GM23338 (cell line): Measurements from ENCODE around the gene DLL4. TPM values are rescaled to one million over a fixed set of nuclear protein-coding genes. Genes with fewer than 3 reads are reported as not detected.

Experiments
- ATAC-seq: fragments of 200-7000 bp; cut with Tn5 transposase; 3 replicates; pipeline ENCODE4 v1.9.1; 2020
- DNase-seq: peaks from one replicate; pipeline ENCODE4 v3.0.0-alpha.2; 2015; ENCODE audit warnings: low spot score
- H2AFZ ChIP-seq: fragments of 200-600 bp; sonication (generic); 2 replicates; pipeline ENCODE4 v1.8.0; 2016; ENCODE audit warnings: antibody characterized with exemption, mild to moderate bottlenecking, moderate library complexity
- H3F3A ChIP-seq: fragments of 200-600 bp; sonication (generic); replicated peaks from 2 replicates; pipeline ENCODE4 v1.8.0; 2017; ENCODE audit warnings: antibody characterized with exemption, mixed run types, low read depth
- H3K27ac ChIP-seq: fragments of 200-600 bp; sonication (generic); 2 replicates; pipeline ENCODE4 v1.6.1; 2016; ENCODE audit warnings: low read depth
- H3K27me3 ChIP-seq: fragments of 200-600 bp; sonication (generic); 2 replicates; pipeline ENCODE4 v1.8.0; 2016; ENCODE audit warnings: mild to moderate bottlenecking, mixed run types, moderate library complexity; ENCODE audit not compliant: insufficient read depth
- H3K36me3 ChIP-seq: fragments of 200-600 bp; sonication (generic); 2 replicates; pipeline ENCODE4 v1.8.0; 2016; ENCODE audit warnings: mild to moderate bottlenecking; ENCODE audit not compliant: insufficient read depth
- H3K4me1 ChIP-seq: fragments of 200-600 bp; sonication (generic); 2 replicates; pipeline ENCODE4 v1.8.0; 2016; ENCODE audit warnings: mild to moderate bottlenecking, moderate library complexity; ENCODE audit not compliant: insufficient read depth
- H3K4me2 ChIP-seq: fragments of 200-600 bp; sonication (generic); 2 replicates; pipeline ENCODE4 v1.7.1; 2017; ENCODE audit warnings: mixed run types
- H3K4me3 ChIP-seq: fragments of 200-600 bp; sonication (generic); 2 replicates; pipeline ENCODE4 v1.6.1; 2016; ENCODE audit warnings: mixed run types
- H3K79me2 ChIP-seq: fragments of 200-600 bp; sonication (generic); replicated peaks from 2 replicates; pipeline ENCODE4 v1.8.0; 2017; ENCODE audit warnings: mild to moderate bottlenecking; ENCODE audit not compliant: insufficient read depth
- H3K9me2 ChIP-seq: fragments of 200-600 bp; sonication (generic); 2 replicates; pipeline ENCODE4 v1.8.0; 2017; ENCODE audit not compliant: insufficient read depth
- H4K20me1 ChIP-seq: fragments of 200-600 bp; sonication (generic); replicated peaks from 2 replicates; pipeline ENCODE4 v1.8.0; 2017; ENCODE audit warnings: mild to moderate bottlenecking; ENCODE audit not compliant: insufficient read depth
- H3K27ac Mint-ChIP-seq: 2 replicates; pipeline ENCODE4 v1.8.0; 2020; ENCODE audit warnings: inconsistent platforms, mild to moderate bottlenecking, moderate library complexity, mixed read lengths
- H3K27me3 Mint-ChIP-seq: 3 replicates; pipeline ENCODE4 v1.8.0; 2022; ENCODE audit warnings: low read depth, mild to moderate bottlenecking, moderate library complexity, mixed read lengths, inconsistent platforms; ENCODE audit not compliant: insufficient read depth, poor library complexity
- H3K36me3 Mint-ChIP-seq: 3 replicates; pipeline ENCODE4 v1.8.0; 2021; ENCODE audit warnings: low read depth, mild to moderate bottlenecking, inconsistent platforms, moderate library complexity, mixed read lengths
- H3K4me1 Mint-ChIP-seq: 3 replicates; pipeline ENCODE4 v1.8.0; 2020; ENCODE audit warnings: mild to moderate bottlenecking, inconsistent platforms, mixed read lengths
- H3K4me3 Mint-ChIP-seq: 3 replicates; pipeline ENCODE4 v1.8.0; 2021; ENCODE audit warnings: moderate library complexity, mild to moderate bottlenecking, inconsistent platforms, mixed read lengths
- H3K9me3 Mint-ChIP-seq: 3 replicates; pipeline ENCODE4 v1.8.0; 2020; ENCODE audit warnings: moderate library complexity, mild to moderate bottlenecking, inconsistent platforms, mixed read lengths
- CREB1 ChIP-seq: fragments of 250-450 bp; sonication (Bioruptor Pico); IDR thresholded peaks from 2 replicates; pipeline ENCODE4 v1.5.0; 2020; ENCODE audit warnings: low read depth, mild to moderate bottlenecking, moderate library complexity
- EZH2 ChIP-seq: fragments of 200-600 bp; sonication (generic); IDR thresholded peaks from one replicate; pipeline ENCODE4 v1.8.0; 2017; ENCODE audit warnings: antibody characterized with exemption, mild to moderate bottlenecking, low read depth; ENCODE audit not compliant: unreplicated experiment
- EZH2phosphoT487 ChIP-seq: fragments of 200-600 bp; sonication (generic); IDR thresholded peaks from one replicate; pipeline ENCODE4 v1.8.1; 2018; ENCODE audit warnings: antibody characterized with exemption; ENCODE audit not compliant: unreplicated experiment
- JUNB ChIP-seq: IDR thresholded peaks from one replicate; pipeline ENCODE4 v1.6.1; 2016; ENCODE audit warnings: antibody characterized with exemption; ENCODE audit not compliant: unreplicated experiment
- NANOG ChIP-seq: IDR thresholded peaks from 2 replicates; pipeline ENCODE4 v1.6.1; 2016; ENCODE audit warnings: antibody characterized with exemption, borderline replicate concordance
- POLR2AphosphoS5 ChIP-seq: IDR thresholded peaks from 2 replicates; pipeline ENCODE4 v1.6.1; 2016; ENCODE audit warnings: antibody characterized with exemption, low read depth
- STAT1 ChIP-seq: IDR thresholded peaks from one replicate; pipeline ENCODE4 v1.6.1; 2016; ENCODE audit warnings: antibody characterized with exemption; ENCODE audit not compliant: unreplicated experiment
- ZNF114 ChIP-seq: fragments of 250-450 bp; sonication (Bioruptor Pico); IDR thresholded peaks from 2 replicates; pipeline ENCODE4 v1.5.0; 2020; ENCODE audit warnings: mild to moderate bottlenecking, moderate library complexity
- ZNF331 ChIP-seq: fragments of 250-450 bp; sonication (Bioruptor Pico); IDR thresholded peaks from 2 replicates; pipeline ENCODE4 v1.5.0; 2020; ENCODE audit warnings: low read depth, mild to moderate bottlenecking, moderate library complexity
- polyA plus RNA-seq: library from polyadenylated mRNA; unstranded; fragments of >200 nt; fragmentation: Nextera tagmentation; extraction: Ambion mirVana; gene quantifications from 2 replicates; pipeline ENCODE4 v1.2.1, GENCODE V29; 2016
- total RNA-seq: library from RNA; depleted of rRNA; stranded (reverse); fragments of >200 nt; shearing (Covaris generic); gene quantifications from 2 replicates; pipeline ENCODE4 v1.2.3, GENCODE V29; 2014
- TF ChIP-seq, protein P1 (sequence below): IDR thresholded peaks from one replicate; pipeline ENCODE4 v1.6.1; 2018; ENCODE audit warnings: antibody characterized with exemption; ENCODE audit not compliant: unreplicated experiment
- TF ChIP-seq, protein P2 (sequence below): fragments of 250-450 bp; sonication (Bioruptor Pico); IDR thresholded peaks from 2 replicates; pipeline ENCODE4 v1.5.0; 2020; ENCODE audit warnings: mild to moderate bottlenecking, moderate library complexity
- TF ChIP-seq, protein P3 (sequence below): IDR thresholded peaks from 2 replicates; pipeline ENCODE4 v1.6.1; 2016; ENCODE audit warnings: antibody characterized with exemption
- TF ChIP-seq, protein P4 (sequence below), 2 experiments: fragments of 200-600 bp in 1 of 2; sonication (generic) in 1 of 2; conservative IDR thresholded peaks; 2 replicates each; pipeline versions ENCODE4 v1.5.1 to v1.6.1; 2016 to 2017; ENCODE audit warnings: antibody characterized with exemption in 2 of 2, low read depth in 2 of 2, mild to moderate bottlenecking in 2 of 2, moderate library complexity in 1 of 2

The DLL4 gene
- total and polyA plus RNA-seq, 2 experiments from 2014 or later, result 0.31 to 0.99 TPM

DNA sequence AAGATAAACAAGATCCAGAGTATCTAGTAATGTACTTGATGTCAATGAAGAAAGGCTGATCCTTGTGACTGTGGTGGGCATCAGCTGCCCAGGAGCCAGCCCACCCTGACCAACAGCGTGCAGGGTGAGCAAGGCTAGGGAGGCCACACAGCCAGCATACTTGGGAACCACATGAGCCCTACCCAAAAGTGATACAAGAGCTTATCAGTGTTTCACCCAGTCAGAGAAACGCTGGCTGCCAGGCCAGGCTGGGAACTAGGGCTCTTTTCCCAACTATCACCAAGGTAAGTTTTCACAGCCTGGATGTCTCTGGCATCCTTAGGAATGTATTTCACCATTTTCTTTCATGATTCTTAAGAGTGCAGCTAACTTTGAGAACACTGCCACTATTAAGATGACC, 49.0 kb downstream of the DLL4 start:
- no peaks in the 10 kb centered on the region; the same call in 1 of the 2 replicates for H4K20me1 ChIP-seq
- H3K27ac Mint-ChIP-seq, result no peak overlapping the region
- H3K9me3 Mint-ChIP-seq, result no peaks in the 10 kb centered on the region; the same call in 2 of the 3 replicates
- H3K4me1 Mint-ChIP-seq, result no peaks in the 10 kb centered on the region
- H3K36me3 ChIP-seq, result peaks cover 32% of the 10 kb centered on the region
- TF ChIP-seq EZH2phosphoT487 (no peak), CREB1 (CRISPR knock-in tag) (no peak), STAT1 (no peak), ZNF331 (no peak), EZH2 (no peak), POLR2AphosphoS5 (no peak), NANOG (no peak), JUNB (no peak), ZNF114 (CRISPR knock-in tag) (no peak)
- TF ChIP-seq, protein P1, sequence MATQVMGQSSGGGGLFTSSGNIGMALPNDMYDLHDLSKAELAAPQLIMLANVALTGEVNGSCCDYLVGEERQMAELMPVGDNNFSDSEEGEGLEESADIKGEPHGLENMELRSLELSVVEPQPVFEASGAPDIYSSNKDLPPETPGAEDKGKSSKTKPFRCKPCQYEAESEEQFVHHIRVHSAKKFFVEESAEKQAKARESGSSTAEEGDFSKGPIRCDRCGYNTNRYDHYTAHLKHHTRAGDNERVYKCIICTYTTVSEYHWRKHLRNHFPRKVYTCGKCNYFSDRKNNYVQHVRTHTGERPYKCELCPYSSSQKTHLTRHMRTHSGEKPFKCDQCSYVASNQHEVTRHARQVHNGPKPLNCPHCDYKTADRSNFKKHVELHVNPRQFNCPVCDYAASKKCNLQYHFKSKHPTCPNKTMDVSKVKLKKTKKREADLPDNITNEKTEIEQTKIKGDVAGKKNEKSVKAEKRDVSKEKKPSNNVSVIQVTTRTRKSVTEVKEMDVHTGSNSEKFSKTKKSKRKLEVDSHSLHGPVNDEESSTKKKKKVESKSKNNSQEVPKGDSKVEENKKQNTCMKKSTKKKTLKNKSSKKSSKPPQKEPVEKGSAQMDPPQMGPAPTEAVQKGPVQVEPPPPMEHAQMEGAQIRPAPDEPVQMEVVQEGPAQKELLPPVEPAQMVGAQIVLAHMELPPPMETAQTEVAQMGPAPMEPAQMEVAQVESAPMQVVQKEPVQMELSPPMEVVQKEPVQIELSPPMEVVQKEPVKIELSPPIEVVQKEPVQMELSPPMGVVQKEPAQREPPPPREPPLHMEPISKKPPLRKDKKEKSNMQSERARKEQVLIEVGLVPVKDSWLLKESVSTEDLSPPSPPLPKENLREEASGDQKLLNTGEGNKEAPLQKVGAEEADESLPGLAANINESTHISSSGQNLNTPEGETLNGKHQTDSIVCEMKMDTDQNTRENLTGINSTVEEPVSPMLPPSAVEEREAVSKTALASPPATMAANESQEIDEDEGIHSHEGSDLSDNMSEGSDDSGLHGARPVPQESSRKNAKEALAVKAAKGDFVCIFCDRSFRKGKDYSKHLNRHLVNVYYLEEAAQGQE, result no peak
- TF ChIP-seq, protein P2, sequence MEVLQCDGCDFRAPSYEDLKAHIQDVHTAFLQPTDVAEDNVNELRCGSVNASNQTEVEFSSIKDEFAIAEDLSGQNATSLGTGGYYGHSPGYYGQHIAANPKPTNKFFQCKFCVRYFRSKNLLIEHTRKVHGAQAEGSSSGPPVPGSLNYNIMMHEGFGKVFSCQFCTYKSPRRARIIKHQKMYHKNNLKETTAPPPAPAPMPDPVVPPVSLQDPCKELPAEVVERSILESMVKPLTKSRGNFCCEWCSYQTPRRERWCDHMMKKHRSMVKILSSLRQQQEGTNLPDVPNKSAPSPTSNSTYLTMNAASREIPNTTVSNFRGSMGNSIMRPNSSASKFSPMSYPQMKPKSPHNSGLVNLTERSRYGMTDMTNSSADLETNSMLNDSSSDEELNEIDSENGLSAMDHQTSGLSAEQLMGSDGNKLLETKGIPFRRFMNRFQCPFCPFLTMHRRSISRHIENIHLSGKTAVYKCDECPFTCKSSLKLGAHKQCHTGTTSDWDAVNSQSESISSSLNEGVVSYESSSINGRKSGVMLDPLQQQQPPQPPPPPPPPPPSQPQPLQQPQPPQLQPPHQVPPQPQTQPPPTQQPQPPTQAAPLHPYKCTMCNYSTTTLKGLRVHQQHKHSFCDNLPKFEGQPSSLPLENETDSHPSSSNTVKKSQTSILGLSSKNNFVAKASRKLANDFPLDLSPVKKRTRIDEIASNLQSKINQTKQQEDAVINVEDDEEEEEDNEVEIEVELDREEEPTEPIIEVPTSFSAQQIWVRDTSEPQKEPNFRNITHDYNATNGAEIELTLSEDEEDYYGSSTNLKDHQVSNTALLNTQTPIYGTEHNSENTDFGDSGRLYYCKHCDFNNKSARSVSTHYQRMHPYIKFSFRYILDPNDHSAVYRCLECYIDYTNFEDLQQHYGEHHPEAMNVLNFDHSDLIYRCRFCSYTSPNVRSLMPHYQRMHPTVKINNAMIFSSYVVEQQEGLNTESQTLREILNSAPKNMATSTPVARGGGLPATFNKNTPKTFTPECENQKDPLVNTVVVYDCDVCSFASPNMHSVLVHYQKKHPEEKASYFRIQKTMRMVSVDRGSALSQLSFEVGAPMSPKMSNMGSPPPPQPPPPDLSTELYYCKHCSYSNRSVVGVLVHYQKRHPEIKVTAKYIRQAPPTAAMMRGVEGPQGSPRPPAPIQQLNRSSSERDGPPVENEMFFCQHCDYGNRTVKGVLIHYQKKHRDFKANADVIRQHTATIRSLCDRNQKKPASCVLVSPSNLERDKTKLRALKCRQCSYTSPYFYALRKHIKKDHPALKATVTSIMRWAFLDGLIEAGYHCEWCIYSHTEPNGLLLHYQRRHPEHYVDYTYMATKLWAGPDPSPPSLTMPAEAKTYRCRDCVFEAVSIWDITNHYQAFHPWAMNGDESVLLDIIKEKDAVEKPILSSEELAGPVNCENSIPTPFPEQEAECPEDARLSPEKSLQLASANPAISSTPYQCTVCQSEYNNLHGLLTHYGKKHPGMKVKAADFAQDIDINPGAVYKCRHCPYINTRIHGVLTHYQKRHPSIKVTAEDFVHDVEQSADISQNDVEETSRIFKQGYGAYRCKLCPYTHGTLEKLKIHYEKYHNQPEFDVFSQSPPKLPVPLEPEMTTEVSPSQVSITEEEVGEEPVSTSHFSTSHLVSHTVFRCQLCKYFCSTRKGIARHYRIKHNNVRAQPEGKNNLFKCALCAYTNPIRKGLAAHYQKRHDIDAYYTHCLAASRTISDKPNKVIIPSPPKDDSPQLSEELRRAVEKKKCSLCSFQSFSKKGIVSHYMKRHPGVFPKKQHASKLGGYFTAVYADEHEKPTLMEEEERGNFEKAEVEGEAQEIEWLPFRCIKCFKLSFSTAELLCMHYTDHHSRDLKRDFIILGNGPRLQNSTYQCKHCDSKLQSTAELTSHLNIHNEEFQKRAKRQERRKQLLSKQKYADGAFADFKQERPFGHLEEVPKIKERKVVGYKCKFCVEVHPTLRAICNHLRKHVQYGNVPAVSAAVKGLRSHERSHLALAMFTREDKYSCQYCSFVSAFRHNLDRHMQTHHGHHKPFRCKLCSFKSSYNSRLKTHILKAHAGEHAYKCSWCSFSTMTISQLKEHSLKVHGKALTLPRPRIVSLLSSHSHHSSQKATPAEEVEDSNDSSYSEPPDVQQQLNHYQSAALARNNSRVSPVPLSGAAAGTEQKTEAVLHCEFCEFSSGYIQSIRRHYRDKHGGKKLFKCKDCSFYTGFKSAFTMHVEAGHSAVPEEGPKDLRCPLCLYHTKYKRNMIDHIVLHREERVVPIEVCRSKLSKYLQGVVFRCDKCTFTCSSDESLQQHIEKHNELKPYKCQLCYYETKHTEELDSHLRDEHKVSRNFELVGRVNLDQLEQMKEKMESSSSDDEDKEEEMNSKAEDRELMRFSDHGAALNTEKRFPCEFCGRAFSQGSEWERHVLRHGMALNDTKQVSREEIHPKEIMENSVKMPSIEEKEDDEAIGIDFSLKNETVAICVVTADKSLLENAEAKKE (CRISPR knock-in tag), result no peak
- TF ChIP-seq, protein P3, sequence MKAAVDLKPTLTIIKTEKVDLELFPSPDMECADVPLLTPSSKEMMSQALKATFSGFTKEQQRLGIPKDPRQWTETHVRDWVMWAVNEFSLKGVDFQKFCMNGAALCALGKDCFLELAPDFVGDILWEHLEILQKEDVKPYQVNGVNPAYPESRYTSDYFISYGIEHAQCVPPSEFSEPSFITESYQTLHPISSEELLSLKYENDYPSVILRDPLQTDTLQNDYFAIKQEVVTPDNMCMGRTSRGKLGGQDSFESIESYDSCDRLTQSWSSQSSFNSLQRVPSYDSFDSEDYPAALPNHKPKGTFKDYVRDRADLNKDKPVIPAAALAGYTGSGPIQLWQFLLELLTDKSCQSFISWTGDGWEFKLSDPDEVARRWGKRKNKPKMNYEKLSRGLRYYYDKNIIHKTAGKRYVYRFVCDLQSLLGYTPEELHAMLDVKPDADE, result no peak
- TF ChIP-seq, protein P4, sequence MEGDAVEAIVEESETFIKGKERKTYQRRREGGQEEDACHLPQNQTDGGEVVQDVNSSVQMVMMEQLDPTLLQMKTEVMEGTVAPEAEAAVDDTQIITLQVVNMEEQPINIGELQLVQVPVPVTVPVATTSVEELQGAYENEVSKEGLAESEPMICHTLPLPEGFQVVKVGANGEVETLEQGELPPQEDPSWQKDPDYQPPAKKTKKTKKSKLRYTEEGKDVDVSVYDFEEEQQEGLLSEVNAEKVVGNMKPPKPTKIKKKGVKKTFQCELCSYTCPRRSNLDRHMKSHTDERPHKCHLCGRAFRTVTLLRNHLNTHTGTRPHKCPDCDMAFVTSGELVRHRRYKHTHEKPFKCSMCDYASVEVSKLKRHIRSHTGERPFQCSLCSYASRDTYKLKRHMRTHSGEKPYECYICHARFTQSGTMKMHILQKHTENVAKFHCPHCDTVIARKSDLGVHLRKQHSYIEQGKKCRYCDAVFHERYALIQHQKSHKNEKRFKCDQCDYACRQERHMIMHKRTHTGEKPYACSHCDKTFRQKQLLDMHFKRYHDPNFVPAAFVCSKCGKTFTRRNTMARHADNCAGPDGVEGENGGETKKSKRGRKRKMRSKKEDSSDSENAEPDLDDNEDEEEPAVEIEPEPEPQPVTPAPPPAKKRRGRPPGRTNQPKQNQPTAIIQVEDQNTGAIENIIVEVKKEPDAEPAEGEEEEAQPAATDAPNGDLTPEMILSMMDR (conservative IDR thresholded peaks at IDR 0.05; ENCODE audit: low read depth in 2 of 2), result no peak
- no peak overlapping the region for H3K4me2 ChIP-seq
- no peaks in the 10 kb centered on the region for H3K9me2 ChIP-seq
- H3K4me3 Mint-ChIP-seq, result no peak overlapping the region
- no peaks in the 10 kb centered on the region for H3K4me1 ChIP-seq
- H2AFZ ChIP-seq, result no peak overlapping the region
- ATAC-seq (no peak), DNase-seq (no peak)
- no peak overlapping the region for H3K27ac ChIP-seq
- H3F3A ChIP-seq, result no peaks in the 10 kb centered on the region
- H3K4me3 ChIP-seq, result no peak overlapping the region
- H3K27me3 Mint-ChIP-seq, result peaks cover 2% of the 10 kb centered on the region
- no peaks in the 10 kb centered on the region for H3K79me2 ChIP-seq
- H3K36me3 Mint-ChIP-seq, result peaks cover 56% of the 10 kb centered on the region
- no peaks in the 10 kb centered on the region for H3K27me3 ChIP-seq
